Measurements from ENCODE around the gene CEP104. TPM values are rescaled to one million over a fixed set of nuclear protein-coding genes. Genes with fewer than 3 reads are reported as not detected.

Gene CEP104
- total and polyA plus RNA-seq, 11 donors: 5.5 to 46.1 (median 33.0) TPM

DNA sequence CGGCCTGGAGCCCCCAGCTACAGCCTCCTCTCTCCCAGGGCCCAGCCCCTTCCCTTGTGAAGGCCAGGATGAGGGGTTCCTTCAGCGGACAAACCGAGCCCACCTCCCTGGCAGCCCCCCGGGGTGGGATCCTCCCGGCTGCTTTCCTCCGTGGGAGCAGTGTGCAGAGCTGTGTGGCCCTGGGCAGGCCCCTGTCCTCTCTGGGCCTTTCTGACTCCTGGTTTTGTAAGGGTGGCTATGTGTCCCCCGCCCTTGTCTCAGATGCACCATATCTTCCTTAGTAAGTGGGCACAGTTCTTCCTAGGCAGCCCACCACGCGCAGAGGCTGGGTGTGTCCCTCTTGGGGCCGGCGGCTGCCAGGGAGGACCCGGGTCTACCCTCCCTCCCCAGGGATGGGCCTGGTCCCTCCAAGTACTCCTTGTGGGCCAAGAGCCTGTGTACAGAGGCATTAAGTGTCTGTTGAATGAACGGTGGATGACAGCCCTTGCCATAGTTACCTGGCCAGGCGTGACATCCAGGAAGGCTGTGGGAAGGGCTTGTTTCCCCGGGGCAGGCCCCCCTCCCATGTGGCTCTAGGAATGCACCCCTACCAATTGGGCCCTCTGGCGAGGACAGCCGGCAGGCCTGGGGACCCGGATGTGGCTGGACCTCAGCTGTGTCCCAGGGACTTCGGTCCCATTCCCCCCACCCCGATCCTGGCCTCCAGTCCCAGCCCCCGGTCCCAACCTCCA is 80.6 kb downstream of the CEP104 start:
- TF ChIP-seq, protein P1, sequence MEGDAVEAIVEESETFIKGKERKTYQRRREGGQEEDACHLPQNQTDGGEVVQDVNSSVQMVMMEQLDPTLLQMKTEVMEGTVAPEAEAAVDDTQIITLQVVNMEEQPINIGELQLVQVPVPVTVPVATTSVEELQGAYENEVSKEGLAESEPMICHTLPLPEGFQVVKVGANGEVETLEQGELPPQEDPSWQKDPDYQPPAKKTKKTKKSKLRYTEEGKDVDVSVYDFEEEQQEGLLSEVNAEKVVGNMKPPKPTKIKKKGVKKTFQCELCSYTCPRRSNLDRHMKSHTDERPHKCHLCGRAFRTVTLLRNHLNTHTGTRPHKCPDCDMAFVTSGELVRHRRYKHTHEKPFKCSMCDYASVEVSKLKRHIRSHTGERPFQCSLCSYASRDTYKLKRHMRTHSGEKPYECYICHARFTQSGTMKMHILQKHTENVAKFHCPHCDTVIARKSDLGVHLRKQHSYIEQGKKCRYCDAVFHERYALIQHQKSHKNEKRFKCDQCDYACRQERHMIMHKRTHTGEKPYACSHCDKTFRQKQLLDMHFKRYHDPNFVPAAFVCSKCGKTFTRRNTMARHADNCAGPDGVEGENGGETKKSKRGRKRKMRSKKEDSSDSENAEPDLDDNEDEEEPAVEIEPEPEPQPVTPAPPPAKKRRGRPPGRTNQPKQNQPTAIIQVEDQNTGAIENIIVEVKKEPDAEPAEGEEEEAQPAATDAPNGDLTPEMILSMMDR (IDR thresholded peaks at IDR 0.05): no peak
- no peak for TF ChIP-seq POLR2A (IDR thresholded peaks at IDR 0.05)
- WGBS, 4 donors: 74 to 81% (median 78%) methylated on average over 20 to 21 of the region's 21 CpGs
- DNase-seq (no peak), ATAC-seq (no peak)
- Histone ChIP-seq H3K4me3 (no peak overlapping the region), H3K27ac (no peak overlapping the region), H3K36me3 (peaks cover 0 to 33% (median 26%) of the 10 kb centered on the region in 9 donors), H3K4me1 (peaks cover 0 to 53% (median 29%) of the 10 kb centered on the region in 12 donors), H3K27me3 (peaks cover 0 to 6% (median 0%) of the 10 kb centered on the region in 9 donors), H3K9me3 (no peaks in the 10 kb centered on the region)
- intact Hi-C loops (cut with DNase I): no loop called here

DNA sequence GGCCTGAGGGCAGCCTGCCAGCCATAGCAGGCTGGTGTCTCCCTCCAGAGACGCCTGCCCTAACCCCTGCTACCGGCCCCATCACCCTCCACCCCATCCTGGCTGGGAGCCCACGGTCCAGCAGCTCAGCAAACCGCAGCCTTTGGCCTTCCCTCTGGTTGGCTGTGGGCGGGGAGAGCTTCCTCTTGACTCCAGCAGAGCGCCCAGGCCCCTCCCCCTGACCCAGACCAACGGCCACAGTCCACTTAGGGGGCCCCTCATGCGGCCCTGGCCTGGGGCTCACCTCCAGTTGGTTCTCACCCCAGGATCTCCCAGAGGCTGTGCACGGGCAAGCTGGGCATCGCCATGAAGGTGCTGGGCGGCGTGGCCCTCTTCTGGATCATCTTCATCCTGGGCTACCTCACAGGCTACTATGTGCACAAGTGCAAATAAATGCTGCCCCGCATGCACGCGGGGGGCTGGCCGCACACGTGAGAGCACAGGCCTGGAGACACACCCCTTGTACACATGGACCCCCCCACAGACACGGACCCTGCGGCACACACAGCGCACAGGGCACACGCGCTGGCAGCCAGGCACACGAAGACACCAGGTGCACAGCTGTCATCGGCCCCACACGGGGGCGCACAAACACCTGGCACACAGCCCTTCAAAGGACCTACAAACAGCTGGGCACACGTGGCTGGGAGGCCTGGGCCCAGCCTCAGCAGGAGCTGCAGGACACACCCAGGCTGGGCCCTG is 81.4 kb downstream of the CEP104 start:
- 36 to 45% (median 37%) methylated on average over 20 to 27 of the region's 27 CpGs for WGBS, 4 donors
- TF ChIP-seq POLR2A (IDR thresholded peaks at IDR 0.05): no peak
- TF ChIP-seq, protein P1 (IDR thresholded peaks at IDR 0.05): peak in 2 of 12 donors; percentile 10 to 18
- intact Hi-C loops (cut with DNase I): no loop called here
- H3K36me3 ChIP-seq: peaks cover 0 to 26% (median 19%) of the 10 kb centered on the region in 9 donors
- no peak overlapping the region for H3K4me3 ChIP-seq
- H3K27ac ChIP-seq: no peak overlapping the region
- no peaks in the 10 kb centered on the region for H3K9me3 ChIP-seq
- peaks cover 0 to 60% (median 31%) of the 10 kb centered on the region in 12 donors for H3K4me1 ChIP-seq
- H3K27me3 ChIP-seq: peaks cover 0 to 6% (median 0%) of the 10 kb centered on the region in 9 donors
- ATAC-seq: peak in 1 of 4 donors; percentile 1
- DNase-seq: peak in 4 of 5 donors; percentile 55 to 79 (median 65)

DNA sequence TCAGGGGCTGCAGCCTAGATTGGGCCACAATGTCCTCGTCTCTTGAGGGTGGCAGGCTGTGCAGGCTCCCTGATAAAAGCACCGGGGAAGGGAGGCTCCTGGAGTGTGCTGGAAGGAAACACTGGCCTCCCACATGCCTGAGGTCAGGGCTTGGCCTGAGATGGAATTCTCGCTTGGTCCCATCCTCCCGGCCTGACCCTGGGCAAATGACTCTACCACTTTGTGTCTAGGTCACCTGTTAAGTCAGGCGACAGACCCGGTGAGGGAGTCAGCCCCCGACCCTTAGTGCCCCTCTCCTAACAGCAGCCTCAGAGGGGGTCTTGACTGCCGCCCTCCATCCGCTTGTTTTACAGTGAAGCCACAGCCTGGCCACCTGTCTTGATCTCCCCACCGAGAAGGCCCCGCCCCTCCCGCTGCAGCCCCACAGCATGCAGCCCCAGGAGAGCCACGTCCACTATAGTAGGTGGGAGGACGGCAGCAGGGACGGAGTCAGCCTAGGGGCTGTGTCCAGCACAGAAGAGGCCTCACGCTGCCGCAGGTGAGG is 82.0 kb downstream of the CEP104 start:
- Histone ChIP-seq H3K36me3 (peaks cover 0 to 19% (median 12%) of the 10 kb centered on the region in 9 donors), H3K9me3 (no peaks in the 10 kb centered on the region), H3K4me1 (peaks cover 0 to 60% (median 31%) of the 10 kb centered on the region in 12 donors), H3K27me3 (peaks cover 0 to 6% (median 0%) of the 10 kb centered on the region in 9 donors), H3K4me3 (no peak overlapping the region), H3K27ac (peak overlapping the region in 3 of 12 donors; percentile 5 to 22 (median 18))
- ATAC-seq: peak in 1 of 4 donors; percentile 2
- intact Hi-C loops (cut with DNase I): no loop called here
- WGBS, 4 donors: 34 to 49% (median 37%) methylated on average over 11 to 17 of the region's 17 CpGs
- TF ChIP-seq POLR2A (IDR thresholded peaks at IDR 0.05): no peak
- TF ChIP-seq, protein P1 (IDR thresholded peaks at IDR 0.05): no peak
- DNase-seq: no peak

Data from heart left ventricle (tissue), 16 donors.